Activated naive CD4-positive, alpha-beta T cell treated with Interleukin-2 at 50 U/mL for 16 hours (primary cell): ENCODE measurements around the gene SNIP1.
"Not testable (repeated sequence)": the region's sequence is repeated elsewhere in the genome, so short reads cannot be mapped to it uniquely, and the experiment has no call there.

ENCODE experiments used
- DNase-seq: peaks from one replicate; pipeline ENCODE4 v3.0.0-alpha.2; 2020

The SNIP1 gene

GRCh38 chr1:37558411-37558810 is 4.3 kb upstream of the SNIP1 start:
- no peak for DNase-seq

- DNase-seq = no peak
These were observed 3.3 kb upstream of the SNIP1 start for GRCh38 chr1:37557402-37557801.

GRCh38 chr1:37556712-37557196 is 2.7 kb upstream of the SNIP1 start, which contains the start of gene DNALI1:
TSS of gene DNALI1 (plus strand) at chr1:37556940. CDS start at chr1:37556995, 55 bp downstream.
- no peak for DNase-seq

GRCh38 chr1:37553598-37553926 is 531 bp downstream of the SNIP1 start:
- DNase-seq = peak; percentile 8

GRCh38 chr1:37549341-37549740 is 4.8 kb downstream of the SNIP1 start:
- no peak for DNase-seq

- no peak for DNase-seq
These were observed 9.1 kb downstream of the SNIP1 start for GRCh38 chr1:37545019-37545418.

- no peak for DNase-seq
These were observed 9.6 kb downstream of the SNIP1 start for GRCh38 chr1:37544530-37544929.

- DNase-seq = no peak
These were observed 13.9 kb downstream of the SNIP1 start for GRCh38 chr1:37540036-37540785.

GRCh38 chr1:37539154-37539553 is 14.9 kb downstream of the SNIP1 start:
- DNase-seq = not testable (repeated sequence)

GRCh38 chr1:37537378-37537777 is 16.7 kb downstream of the SNIP1 start:
- no peak for DNase-seq

- no peak for DNase-seq
These were observed 20.6 kb downstream of the SNIP1 start for GRCh38 chr1:37533317-37534093.

GRCh38 chr1:37532418-37533156 is 21.5 kb downstream of the SNIP1 start:
- not testable (repeated sequence) for DNase-seq

GRCh38 chr1:37529888-37530287 is 24.2 kb downstream of the SNIP1 start:
- DNase-seq = not testable (repeated sequence)

- no peak for DNase-seq
These were observed 34.5 kb downstream of the SNIP1 start for GRCh38 chr1:37519613-37520012.

- peak; percentile 27 for DNase-seq
These were observed 35.2 kb downstream of the SNIP1 start for GRCh38 chr1:37518929-37519328.

- not testable (repeated sequence) for DNase-seq
These were observed 35.9 kb downstream of the SNIP1 start for GRCh38 chr1:37518241-37518640.

- no peak for DNase-seq
These were observed 36.5 kb downstream of the SNIP1 start for GRCh38 chr1:37517569-37517968.

- DNase-seq = no peak
These were observed 38.7 kb downstream of the SNIP1 start for GRCh38 chr1:37515185-37516034.

GRCh38 chr1:37514350-37515184 is 39.5 kb downstream of the SNIP1 start, which contains the start of gene MEAF6:
TSS of gene MEAF6 (minus strand) at chr1:37514766. CDS start at chr1:37514746, 20 bp downstream.
- peak; percentile 83 for DNase-seq

GRCh38 chr1:37513795-37514349 is 40.2 kb downstream of the SNIP1 start:
- DNase-seq = peak; percentile 74

- no peak for DNase-seq
These were observed 44.9 kb downstream of the SNIP1 start for GRCh38 chr1:37509181-37509580.
